Endothelial cell of umbilical vein (primary cell): ENCODE measurements around the gene KRTAP13-3. TPM values are rescaled to one million over a fixed set of nuclear protein-coding genes. Genes with fewer than 3 reads are reported as not detected.

Source experiments
- BruUV-seq: library from RNA; stranded (reverse); fragments of 400-500 nt; replicated peaks from 2 replicates; lab custom pipeline; 2021; lab: Mats Ljungman, UMichigan
- CTCF ChIA-PET: fragments of 300-600, 350-600 bp; sonication (Branson Sonifier 250); formaldehyde crosslinking; loops from one replicate; lab custom pipeline; 2021; ENCODE audit warnings: antibody characterized with exemption, inconsistent platforms; lab: Charles Lee
- POLR2A ChIA-PET: fragments of 300-600, 350-600 bp; sonication (Branson Sonifier 250); formaldehyde crosslinking; loops from one replicate; lab custom pipeline; 2021; ENCODE audit warnings: antibody characterized with exemption, inconsistent platforms; lab: Charles Lee
- DNase-seq: peaks from one replicate; pipeline ENCODE4 v3.0.0-alpha.2; 2011; ENCODE audit warnings: low read depth, low spot score
- FAIRE-seq: peaks from 2 replicates; lab custom pipeline; 2011; peaks lifted over from hg19 to GRCh38; lab: Jason Lieb, UNC
- H2AFZ ChIP-seq: 2 replicates; pipeline ENCODE4 v1.6.0; 2012; ENCODE audit warnings: low read depth, low read length, control low read depth, inconsistent platforms
- H3K27ac ChIP-seq: 2 replicates; pipeline ENCODE4 v1.5.1; 2011; ENCODE audit warnings: low read depth, mild to moderate bottlenecking, control low read depth, low read length, moderate library complexity; ENCODE audit not compliant: insufficient read depth
- H3K27me3 ChIP-seq, 2 experiments: 2 replicates each; pipeline versions ENCODE4 v1.6.0 to v1.6.1; 2011; ENCODE audit warnings: low read length in 2 of 2, mixed read lengths in 1 of 2; ENCODE audit not compliant: control insufficient read depth in 2 of 2, insufficient read depth in 2 of 2
- H3K36me3 ChIP-seq, 2 experiments: 2 replicates in 1 of 2; 3 replicates in 1 of 2; pipeline ENCODE4 v1.5.1; 2011; ENCODE audit warnings: low read length in 2 of 2, mild to moderate bottlenecking in 1 of 2, moderate library complexity in 1 of 2; ENCODE audit not compliant: control insufficient read depth in 2 of 2, insufficient read depth in 2 of 2; ENCODE audit errors: extremely low read depth in 1 of 2
- H3K4me1 ChIP-seq: 3 replicates; pipeline ENCODE4 v1.5.1; 2011; ENCODE audit warnings: mild to moderate bottlenecking, low read length; ENCODE audit not compliant: control insufficient read depth, insufficient read depth; ENCODE audit errors: extremely low read depth
- H3K4me2 ChIP-seq: 2 replicates; pipeline ENCODE4 v1.6.1; 2011; ENCODE audit warnings: low read length, control low read depth, mixed read lengths; ENCODE audit not compliant: insufficient read depth
- H3K4me3 ChIP-seq, 3 experiments: fragments of 200-600 bp in 1 of 3; sonication (generic), shearing (Covaris generic) in 1 of 3; replicated peaks in 1 of 3; 2 replicates each; pipeline ENCODE4 v1.5.1; 2011 to 2016; ENCODE audit warnings: control low read depth in 3 of 3, low read length in 3 of 3, mild to moderate bottlenecking in 2 of 3, inconsistent platforms in 1 of 3, low read depth in 1 of 3, moderate library complexity in 1 of 3; ENCODE audit not compliant: insufficient read depth in 1 of 3
- H3K79me2 ChIP-seq: 2 replicates; pipeline ENCODE4 v1.6.0; 2012; ENCODE audit warnings: low read length, inconsistent platforms; ENCODE audit not compliant: control insufficient read depth, insufficient read depth
- H3K9ac ChIP-seq: replicated peaks from 2 replicates; pipeline ENCODE3; 2011; ENCODE audit warnings: low read length, control low read depth; ENCODE audit not compliant: insufficient read depth; ENCODE audit errors: extremely low read depth
- H3K9me1 ChIP-seq: replicated peaks from 3 replicates; pipeline ENCODE4 v1.6.0; 2011; ENCODE audit warnings: mild to moderate bottlenecking, low read length; ENCODE audit not compliant: control insufficient read depth, insufficient read depth; ENCODE audit errors: extremely low read depth
- H3K9me3 ChIP-seq: replicated peaks from 2 replicates; pipeline ENCODE4 v1.5.1; 2012; ENCODE audit warnings: low read length, inconsistent platforms; ENCODE audit not compliant: control insufficient read depth, insufficient read depth
- H4K20me1 ChIP-seq: replicated peaks from 2 replicates; pipeline ENCODE3; 2011; ENCODE audit warnings: mild to moderate bottlenecking, low read length; ENCODE audit not compliant: control insufficient read depth, insufficient read depth; ENCODE audit errors: extremely low read depth
- CTCF ChIP-seq, 2 donors: IDR thresholded peaks; 1 replicate in 1 of 2; 2 replicates in 1 of 2; pipeline ENCODE4 v1.5.1; 2011; ENCODE audit warnings: low read length in 2 of 2, mild to moderate bottlenecking in 2 of 2, moderate library complexity in 2 of 2, control low read depth in 1 of 2, inconsistent platforms in 1 of 2, low read depth in 1 of 2; ENCODE audit not compliant: insufficient read depth in 1 of 2; ENCODE audit errors: extremely low read depth in 1 of 2
- EZH2 ChIP-seq: IDR thresholded peaks from 2 replicates; pipeline ENCODE4 v1.6.1; 2012; ENCODE audit warnings: borderline replicate concordance, low read depth, mild to moderate bottlenecking, moderate library complexity, low read length, inconsistent platforms; ENCODE audit not compliant: severe bottlenecking
- FOS ChIP-seq: IDR thresholded peaks from 2 replicates; pipeline ENCODE4 v1.6.1; 2011; ENCODE audit warnings: mild to moderate bottlenecking, low read length, moderate library complexity, borderline replicate concordance; ENCODE audit not compliant: insufficient read depth
- GATA2 ChIP-seq: IDR thresholded peaks from 2 replicates; pipeline ENCODE4 v1.7.0; 2011; ENCODE audit warnings: low read depth, mild to moderate bottlenecking, moderate library complexity, mixed read lengths, low read length; ENCODE audit not compliant: insufficient read length, insufficient read depth
- JUN ChIP-seq: IDR thresholded peaks from 2 replicates; pipeline ENCODE4 v1.6.1; 2011; ENCODE audit warnings: borderline replicate concordance, low read depth; ENCODE audit not compliant: insufficient read length, insufficient read depth
- MYC ChIP-seq: IDR thresholded peaks from one replicate; pipeline ENCODE4 v1.6.1; 2011; ENCODE audit warnings: mild to moderate bottlenecking, low read depth, low read length
- POLR2A ChIP-seq: IDR thresholded peaks from 2 replicates; pipeline ENCODE4 v1.6.1; 2012; ENCODE audit warnings: low read depth, mild to moderate bottlenecking, control low read depth, low read length
- POLR2AphosphoS5 ChIP-seq: IDR thresholded peaks from 2 replicates; pipeline ENCODE4 v1.6.1; 2012; ENCODE audit warnings: low read depth, mild to moderate bottlenecking, control low read depth, low read length, moderate library complexity; ENCODE audit not compliant: insufficient read depth
- dilution Hi-C: fragments of 300-500 bp; cut with MboI; formaldehyde crosslinking; loops from one replicate; pipeline ENCODE4 v1.15.0; 2019; ENCODE audit warnings: low sequenced_read_pairs; ENCODE audit not compliant: extremely low pct_ligation_motif_present
- intact Hi-C: fragments of 100-400 bp; cut with micrococcal nuclease; formaldehyde crosslinking; loops from one replicate; pipeline ENCODE4 v1.10.0; 2022
- polyA plus RNA-seq, 4 experiments: library from polyadenylated mRNA; depleted of rRNA in 3 of 4; stranded (reverse) in 3 of 4; unstranded in 1 of 4; fragments of >200 nt; gene quantifications; 2 replicates each; pipeline versions ENCODE4 v1.2.1 to v1.2.3, GENCODE V29; 2011 to 2012; ENCODE audit warnings: missing spikeins in 1 of 4
- total RNA-seq: library from RNA; stranded (reverse); gene quantifications from 2 replicates; pipeline ENCODE4 v1.2.3, GENCODE V29; 2021
- TF ChIP-seq, protein P1 (sequence below): IDR thresholded peaks from 2 replicates; pipeline ENCODE4 v1.6.1; 2011; ENCODE audit not compliant: insufficient read depth, insufficient read length

The KRTAP13-3 gene
- total and polyA plus RNA-seq, 2 donors (not counting 3 experiments of a cell fraction or from before 2014, with no cell fraction given): not detected

DNA sequence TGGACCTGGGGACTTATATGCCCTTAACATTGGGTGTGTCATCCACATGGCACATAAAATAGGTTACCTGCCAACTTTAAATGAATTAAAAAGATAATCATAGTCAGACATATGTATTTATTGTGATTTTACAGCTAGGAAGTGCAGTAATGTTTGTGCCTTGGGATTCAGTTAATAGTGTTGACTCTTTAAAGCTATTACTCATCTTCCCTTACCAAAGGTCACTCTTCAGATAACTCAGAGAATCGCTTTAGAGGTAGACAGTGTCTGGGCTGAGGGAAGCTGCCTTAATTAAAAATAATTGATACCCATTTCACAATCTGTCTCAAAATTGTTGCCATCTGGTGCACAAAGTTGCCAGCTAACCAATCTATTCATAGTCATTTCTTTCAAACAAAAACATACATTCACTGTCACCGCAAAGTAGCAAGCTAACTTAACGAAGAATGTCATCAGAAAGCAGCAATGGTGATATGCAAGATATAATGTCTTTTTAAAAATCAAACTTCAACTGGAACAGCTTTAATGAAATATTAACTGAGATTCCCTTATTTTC lies 11.4 kb upstream of the KRTAP13-3 start:
- Histone ChIP-seq H3K9me3 (peaks cover 1% of the 10 kb centered on the region), H3K27me3 (no peaks in the 10 kb centered on the region), H3K9ac (no peak overlapping the region), H3K4me3 (no peak overlapping the region), H3K4me2 (no peak overlapping the region), H3K4me1 (no peaks in the 10 kb centered on the region), H3K9me1 (no peaks in the 10 kb centered on the region), H3K27ac (no peak overlapping the region), H3K36me3 (no peaks in the 10 kb centered on the region), H3K79me2 (no peaks in the 10 kb centered on the region), H2AFZ (no peak overlapping the region), H4K20me1 (no peaks in the 10 kb centered on the region)
- DNase-seq: no peak
- FAIRE-seq: no peak
- ChIA-PET POLR2A (no interaction called here), CTCF (no interaction called here)
- TF ChIP-seq CTCF (IDR thresholded peaks at IDR 0.05; ENCODE audit: extremely low read depth in 1 of 2, insufficient read depth in 1 of 2, low read depth in 1 of 2, low read length in 2 of 2): no peak
- TF ChIP-seq POLR2AphosphoS5: no peak
- no peak for TF ChIP-seq MYC
- no peak for TF ChIP-seq JUN
- no peak for TF ChIP-seq POLR2A
- no peak for TF ChIP-seq FOS
- TF ChIP-seq, protein P1, sequence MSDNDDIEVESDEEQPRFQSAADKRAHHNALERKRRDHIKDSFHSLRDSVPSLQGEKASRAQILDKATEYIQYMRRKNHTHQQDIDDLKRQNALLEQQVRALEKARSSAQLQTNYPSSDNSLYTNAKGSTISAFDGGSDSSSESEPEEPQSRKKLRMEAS: no peak
- no peak for TF ChIP-seq EZH2
- no peak for TF ChIP-seq GATA2
- dilution Hi-C loops (no loop called here), intact Hi-C loops (no loop called here)
- no TSS peak for BruUV-seq
